Muscle of arm (tissue), 14 donors: Measurements from ENCODE around the gene PSMB2. TPM values are rescaled to one million over a fixed set of nuclear protein-coding genes. Genes with fewer than 3 reads are reported as not detected.
"Not testable (repeated sequence)": the region's sequence is repeated elsewhere in the genome, so short reads cannot be mapped to it uniquely, and the experiment has no call there.

ENCODE experiments used
- DNase-seq: peaks from one replicate; pipeline ENCODE4 v3.0.0-alpha.2; 2013
- long read RNA-seq, 11 donors: transcript quantifications; one replicate each; lab custom pipeline, GENCODE V29; 2026
- polyA plus RNA-seq, 12 donors: library from polyadenylated mRNA; unstranded; fragments of 120-200 nt; gene quantifications; one replicate each; pipeline ENCODE4 v1.2.1, GENCODE V29; 2013; ENCODE audit not compliant: insufficient read length in 12 of 12

Gene PSMB2
- 10 to 100 TPM in 11 of 12 donors, not detected in 1; 34.6 to 72.2 (median 64.1) TPM for polyA plus RNA-seq
- long read RNA-seq, donor 1, transcript PSMB2-201 (6 exons, 2,701 nt) = major isoform, 61 of 61 reads
- long read RNA-seq, donor 1, partial matches to known transcripts = 0 of 61 reads
- long read RNA-seq, donor 1, other reads (novel, unspliced or antisense) = 0 of 61 reads
- long read RNA-seq, donor 2, transcript PSMB2-201 (6 exons, 2,701 nt) = major isoform, 52 of 52 reads
- long read RNA-seq, donor 2, partial matches to known transcripts = 0 of 52 reads
- long read RNA-seq, donor 2, other reads (novel, unspliced or antisense) = 0 of 52 reads
- long read RNA-seq, donor 3, transcript PSMB2-201 (6 exons, 2,701 nt) = major isoform, 20 of 32 reads
- long read RNA-seq, donor 3, partial matches to known transcripts = 12 of 32 reads
- long read RNA-seq, donor 3, other reads (novel, unspliced or antisense) = 0 of 32 reads
- long read RNA-seq, donor 4, transcript PSMB2-201 (6 exons, 2,701 nt) = major isoform, 16 of 16 reads
- long read RNA-seq, donor 4, partial matches to known transcripts = 0 of 16 reads
- long read RNA-seq, donor 4, other reads (novel, unspliced or antisense) = 0 of 16 reads
- long read RNA-seq, donor 5, transcript PSMB2-201 (6 exons, 2,701 nt) = major isoform, 64 of 64 reads
- long read RNA-seq, donor 5, partial matches to known transcripts = 0 of 64 reads
- long read RNA-seq, donor 5, other reads (novel, unspliced or antisense) = 0 of 64 reads
- long read RNA-seq, donor 6, transcript PSMB2-201 (6 exons, 2,701 nt) = major isoform, 37 of 37 reads
- long read RNA-seq, donor 6, partial matches to known transcripts = 0 of 37 reads
- long read RNA-seq, donor 6, other reads (novel, unspliced or antisense) = 0 of 37 reads
- long read RNA-seq, donor 7, transcript PSMB2-201 (6 exons, 2,701 nt) = major isoform, 24 of 24 reads
- long read RNA-seq, donor 7, partial matches to known transcripts = 0 of 24 reads
- long read RNA-seq, donor 7, other reads (novel, unspliced or antisense) = 0 of 24 reads
- long read RNA-seq, donor 8, transcript PSMB2-201 (6 exons, 2,701 nt) = major isoform, 75 of 75 reads
- long read RNA-seq, donor 8, partial matches to known transcripts = 0 of 75 reads
- long read RNA-seq, donor 8, other reads (novel, unspliced or antisense) = 0 of 75 reads
- long read RNA-seq, donor 9, transcript PSMB2-201 (6 exons, 2,701 nt) = major isoform, 33 of 33 reads
- long read RNA-seq, donor 9, partial matches to known transcripts = 0 of 33 reads
- long read RNA-seq, donor 9, other reads (novel, unspliced or antisense) = 0 of 33 reads
- long read RNA-seq, donor 10, transcript PSMB2-201 (6 exons, 2,701 nt) = major isoform, 39 of 39 reads
- long read RNA-seq, donor 10, partial matches to known transcripts = 0 of 39 reads
- long read RNA-seq, donor 10, other reads (novel, unspliced or antisense) = 0 of 39 reads
- long read RNA-seq, donor 11, transcript PSMB2-201 (6 exons, 2,701 nt) = major isoform, 53 of 58 reads
- long read RNA-seq, donor 11, partial matches to known transcripts = 5 of 58 reads
- long read RNA-seq, donor 11, other reads (novel, unspliced or antisense) = 0 of 58 reads

DNA sequence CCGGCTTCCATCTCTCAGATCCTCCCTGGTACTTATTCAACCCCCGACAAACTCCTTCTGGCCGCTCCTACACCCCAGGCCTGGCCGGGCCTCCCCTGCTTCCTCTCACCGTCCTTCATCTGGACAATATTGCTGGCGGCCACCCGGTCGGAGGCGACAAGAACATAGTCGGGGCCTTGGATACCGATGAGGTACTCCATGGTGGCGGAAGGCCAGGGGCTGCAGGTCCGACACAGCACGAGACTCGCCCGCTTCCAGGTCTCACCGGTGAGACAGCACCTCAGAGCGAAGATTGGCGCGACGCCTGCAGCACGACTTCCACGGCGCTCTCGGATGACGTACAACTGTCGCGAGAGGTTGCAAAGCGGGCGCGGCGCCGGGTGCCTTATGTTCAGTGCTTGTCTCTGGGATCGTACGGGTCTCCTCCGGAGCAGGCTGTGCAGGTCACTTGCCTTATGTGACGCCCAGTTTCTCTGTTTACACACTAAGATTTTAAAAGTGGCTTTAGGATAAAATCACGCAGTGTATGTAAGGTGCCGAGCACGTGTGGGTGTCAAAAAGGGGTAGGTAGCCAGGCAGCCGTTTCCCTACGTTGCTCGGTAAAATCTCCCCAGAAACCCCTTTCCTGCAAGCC, at the start of gene PSMB2:
PSMB2 (minus strand) TSS at position 294 of the 634 bp plus-strand sequence; CDS start at position 200, 94 bp downstream.
- DNase-seq = peak; percentile 98

DNA sequence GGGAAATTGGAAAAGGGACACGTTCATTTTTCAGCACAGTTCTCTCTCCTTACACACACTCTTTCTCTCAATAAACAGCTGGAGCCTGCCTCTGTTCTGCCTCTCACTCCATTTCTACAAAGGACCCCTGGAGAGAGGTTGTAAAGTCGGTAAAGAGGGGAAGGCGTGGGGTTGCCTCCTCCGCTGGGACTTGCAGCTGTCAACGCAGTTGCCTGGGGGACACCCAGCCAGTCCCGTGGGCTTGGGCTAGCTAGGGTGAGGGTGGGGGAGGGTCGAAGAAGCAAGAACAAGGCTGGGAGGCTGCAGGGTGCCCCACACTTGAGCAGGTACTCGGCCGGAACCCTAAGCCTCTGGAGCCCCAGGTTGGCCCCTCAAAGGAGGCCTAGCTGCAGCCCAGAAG, 49.8 kb upstream of the PSMB2 start:
- DNase-seq = no peak

DNA sequence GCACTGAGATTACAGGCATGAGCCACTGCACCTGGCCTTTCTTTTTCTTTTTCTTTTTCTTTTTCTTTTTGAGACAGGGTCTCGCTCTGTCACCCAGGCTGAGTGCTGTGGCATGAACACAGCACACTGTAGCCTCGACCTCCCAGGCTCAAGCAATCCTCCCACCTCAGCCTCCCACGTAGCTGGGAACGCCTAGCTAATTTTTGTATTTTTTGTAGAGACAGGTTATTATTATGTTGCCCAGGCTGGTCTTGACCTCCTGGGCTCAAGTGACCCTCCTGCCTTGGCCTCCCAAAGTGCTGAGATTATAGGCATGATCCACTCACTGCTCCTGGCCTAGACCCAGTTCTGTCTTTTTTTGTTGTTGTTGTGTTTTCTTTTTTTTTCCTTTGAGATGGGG, 48.8 kb upstream of the PSMB2 start:
- not testable (repeated sequence) for DNase-seq

DNA sequence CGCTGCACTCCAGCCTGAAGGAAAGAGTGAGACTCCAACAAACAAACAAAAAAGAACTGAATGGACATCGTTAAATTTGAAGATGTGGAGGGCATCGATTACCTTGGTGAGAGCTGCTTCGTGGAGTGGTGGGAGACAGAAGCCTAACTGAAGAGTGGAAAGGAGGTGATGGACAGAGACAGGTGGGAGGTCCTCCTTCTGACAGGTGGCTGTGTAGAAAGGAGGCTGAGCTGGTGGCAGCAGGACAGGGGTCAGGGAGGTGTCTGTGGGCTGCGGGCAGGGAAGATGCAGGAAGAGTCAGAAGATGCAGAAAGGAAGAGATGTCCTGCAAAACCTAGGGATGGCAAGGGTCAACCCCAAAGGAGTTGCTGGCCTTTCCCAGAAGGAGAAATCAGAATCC, 46.8 kb upstream of the PSMB2 start:
- no peak for DNase-seq

DNA sequence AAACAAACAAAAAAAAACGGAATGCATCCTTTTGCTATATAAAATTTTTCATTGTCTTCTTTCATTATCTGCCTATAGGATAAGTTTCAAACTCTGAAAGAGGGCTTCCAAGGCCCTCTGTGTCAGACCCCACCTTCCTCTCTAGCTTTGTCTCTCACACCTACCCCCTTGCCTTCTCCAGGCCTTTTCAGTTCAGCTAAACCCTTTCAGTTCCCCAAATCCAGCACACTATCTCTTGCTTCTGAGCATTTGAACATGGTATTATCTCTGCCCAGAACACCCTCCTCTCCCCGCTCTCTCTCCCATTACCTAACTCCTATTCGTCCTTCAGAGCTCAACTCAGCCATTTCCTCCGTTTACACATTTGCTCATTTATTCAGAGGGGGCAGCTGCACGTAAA, 41.7 kb upstream of the PSMB2 start:
- no peak for DNase-seq

DNA sequence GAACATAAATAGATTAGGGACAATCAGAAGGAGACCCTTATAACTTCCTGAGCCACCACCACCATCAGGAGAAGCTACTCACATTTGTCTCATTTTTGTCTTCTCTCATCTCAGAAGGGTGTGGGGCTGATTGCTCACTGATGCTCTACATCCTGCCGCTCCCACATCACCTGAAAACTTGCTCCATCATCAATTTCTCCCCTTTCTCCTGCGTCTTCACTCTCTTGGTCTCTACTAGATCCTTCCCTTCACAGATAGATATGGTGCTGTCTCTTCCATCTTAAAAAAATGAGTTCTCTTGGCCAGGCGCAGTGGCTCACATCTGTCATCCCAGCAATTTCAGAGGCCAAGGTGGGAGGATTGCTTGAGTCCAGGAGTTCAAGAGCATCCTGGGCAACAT, 38.9 kb upstream of the PSMB2 start:
- DNase-seq = no peak

DNA sequence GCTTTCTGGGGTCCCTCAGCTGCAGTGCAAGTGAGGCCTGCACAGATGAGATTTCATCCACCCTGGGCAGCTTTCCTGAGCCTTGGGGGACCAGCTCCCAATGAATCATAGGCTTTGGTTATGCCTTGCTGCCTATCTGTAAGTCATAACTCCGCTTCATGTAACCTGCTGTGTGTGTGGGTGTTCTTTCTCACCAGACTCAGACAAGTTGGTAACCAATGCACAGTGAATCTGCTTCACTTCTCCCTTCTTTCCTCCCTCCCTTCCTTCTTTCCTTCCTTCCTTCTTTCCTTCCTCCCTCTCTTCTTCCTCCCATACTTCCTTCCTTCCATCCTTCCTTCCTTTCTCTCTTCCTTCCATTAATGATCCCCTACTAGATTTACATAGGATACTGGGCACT, 34.4 kb upstream of the PSMB2 start:
- no peak for DNase-seq

DNA sequence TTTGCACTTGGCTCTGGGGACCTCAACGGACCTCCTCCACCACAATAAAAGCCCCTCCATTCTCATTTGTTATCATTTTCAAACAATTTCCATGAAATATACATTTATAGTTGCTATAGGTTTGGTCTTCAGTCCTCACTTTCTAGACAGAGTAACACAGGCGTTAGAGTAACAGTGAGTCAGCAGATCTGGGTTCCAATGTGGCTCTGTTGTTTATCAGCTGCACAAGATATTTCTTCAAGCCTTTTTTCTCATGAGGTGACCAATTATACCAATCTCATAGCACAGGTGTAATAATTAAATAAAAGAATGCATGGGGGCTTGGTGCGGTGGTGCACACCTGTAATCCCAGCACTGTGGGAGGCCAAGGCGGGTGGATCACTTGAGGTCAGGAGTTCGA, 32.8 kb upstream of the PSMB2 start:
- no peak for DNase-seq

DNA sequence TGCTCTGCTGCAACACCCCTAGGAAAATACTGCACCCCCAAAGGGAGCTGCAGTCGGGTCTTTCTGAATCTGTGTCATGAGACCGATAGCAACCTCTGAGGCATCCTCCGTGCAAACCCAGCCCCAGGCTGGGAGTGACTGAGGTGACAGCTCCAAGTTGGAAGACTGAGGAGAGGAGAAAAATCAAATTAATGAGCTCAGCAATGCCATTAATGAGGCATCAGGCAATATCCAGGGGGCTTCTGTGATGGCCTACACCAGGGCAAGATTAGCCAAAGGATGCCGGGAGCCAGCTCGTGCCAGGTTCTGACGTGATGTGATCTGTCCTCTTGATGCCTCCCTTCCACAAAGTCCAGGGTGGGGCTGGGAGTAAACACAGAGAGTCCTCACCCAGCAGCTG, 30.8 kb upstream of the PSMB2 start:
- no peak for DNase-seq

DNA sequence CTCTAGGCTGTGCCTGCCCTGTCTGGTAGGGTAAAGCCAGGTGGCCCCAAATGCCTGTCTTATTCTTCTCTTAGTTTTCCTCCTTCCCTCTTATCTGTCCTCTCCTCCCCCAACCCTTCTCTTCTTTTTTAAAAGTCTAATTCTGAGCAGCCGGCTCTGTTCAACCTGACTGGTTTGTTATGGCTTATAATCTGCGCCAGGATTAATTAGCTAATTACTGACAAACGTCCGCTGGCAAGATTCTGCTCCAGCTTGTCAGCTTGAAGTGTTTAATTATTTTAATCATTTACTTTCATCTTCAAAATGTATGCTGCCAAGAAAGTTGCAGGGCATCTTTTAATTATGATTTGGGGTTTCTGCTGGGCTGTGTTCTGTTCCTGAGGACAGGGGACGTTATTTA, 27.2 kb upstream of the PSMB2 start:
- DNase-seq = no peak

DNA sequence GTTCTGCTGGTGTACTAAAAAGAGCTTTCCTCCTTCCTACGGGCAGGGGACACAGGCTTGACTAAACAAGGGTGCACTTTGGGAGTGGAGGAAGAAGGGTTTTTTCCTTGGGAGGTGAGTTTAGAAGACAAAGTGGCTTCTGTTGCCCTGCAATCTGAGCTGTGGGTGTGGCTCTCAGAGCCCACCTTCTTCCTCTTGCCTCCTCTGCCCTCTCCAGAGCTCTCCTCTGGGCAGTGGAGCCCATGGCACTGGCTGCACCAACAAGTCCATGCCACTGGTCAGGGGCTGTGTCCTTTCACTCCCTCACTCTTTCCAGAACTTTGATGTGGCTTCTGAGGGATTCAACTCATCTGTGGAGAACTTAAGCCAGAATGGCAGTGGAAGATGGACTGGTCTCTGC, 25.6 kb upstream of the PSMB2 start:
- DNase-seq = no peak

DNA sequence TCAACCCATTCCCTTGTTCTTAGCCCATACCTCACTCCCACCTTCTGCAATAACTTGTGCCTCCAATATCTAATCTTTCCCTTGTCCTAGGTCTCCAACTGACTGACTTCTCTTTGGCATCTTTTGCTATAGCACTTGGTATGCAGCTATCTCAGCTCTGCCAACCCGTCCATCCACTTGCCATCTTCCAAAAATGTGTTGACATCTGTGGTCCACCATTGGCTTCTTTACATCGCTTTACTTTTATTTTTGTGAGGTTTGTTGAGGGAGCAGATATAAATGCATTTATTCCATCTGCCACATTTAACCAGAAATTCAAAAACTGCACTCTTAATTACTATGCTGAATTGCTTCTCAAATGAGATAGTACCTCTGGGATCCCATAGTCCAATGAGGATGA, 24.9 kb upstream of the PSMB2 start:
- no peak for DNase-seq

DNA sequence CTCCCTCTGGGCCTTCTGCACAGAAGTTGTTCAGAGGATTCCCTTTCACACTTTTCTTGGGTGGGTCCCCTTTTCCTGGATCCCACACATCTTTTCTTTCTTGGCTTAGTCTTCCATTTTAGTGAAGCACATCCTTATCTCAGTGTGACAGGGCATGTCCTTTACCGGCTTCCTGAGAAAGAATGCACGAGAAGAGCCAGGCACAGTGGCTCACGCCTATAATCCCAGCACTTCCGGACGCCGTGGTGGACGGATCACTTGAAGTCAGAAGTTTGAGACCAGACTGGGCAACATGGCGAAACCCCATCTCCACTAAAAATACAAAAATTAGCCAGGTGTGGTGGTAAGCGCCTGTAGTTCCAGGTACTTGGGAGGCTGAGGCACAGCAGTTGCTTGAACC, 22.1 kb upstream of the PSMB2 start:
- no peak for DNase-seq

DNA sequence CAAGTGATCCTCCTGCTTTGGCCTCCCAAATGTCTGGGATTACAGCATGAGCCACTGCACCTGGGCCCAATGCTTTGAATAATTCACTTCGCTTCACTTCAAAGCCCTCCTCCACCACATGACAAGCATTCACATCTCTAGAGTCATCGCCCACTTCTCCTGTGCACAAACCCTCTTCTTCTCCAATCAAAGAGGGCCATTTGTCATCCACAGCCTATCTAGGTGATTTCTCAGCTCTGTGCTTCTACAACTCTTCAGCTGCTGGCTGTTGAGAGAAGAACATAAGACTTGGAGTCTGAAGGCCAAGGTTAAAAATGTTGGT, 20.1 kb upstream of the PSMB2 start:
- DNase-seq = no peak

DNA sequence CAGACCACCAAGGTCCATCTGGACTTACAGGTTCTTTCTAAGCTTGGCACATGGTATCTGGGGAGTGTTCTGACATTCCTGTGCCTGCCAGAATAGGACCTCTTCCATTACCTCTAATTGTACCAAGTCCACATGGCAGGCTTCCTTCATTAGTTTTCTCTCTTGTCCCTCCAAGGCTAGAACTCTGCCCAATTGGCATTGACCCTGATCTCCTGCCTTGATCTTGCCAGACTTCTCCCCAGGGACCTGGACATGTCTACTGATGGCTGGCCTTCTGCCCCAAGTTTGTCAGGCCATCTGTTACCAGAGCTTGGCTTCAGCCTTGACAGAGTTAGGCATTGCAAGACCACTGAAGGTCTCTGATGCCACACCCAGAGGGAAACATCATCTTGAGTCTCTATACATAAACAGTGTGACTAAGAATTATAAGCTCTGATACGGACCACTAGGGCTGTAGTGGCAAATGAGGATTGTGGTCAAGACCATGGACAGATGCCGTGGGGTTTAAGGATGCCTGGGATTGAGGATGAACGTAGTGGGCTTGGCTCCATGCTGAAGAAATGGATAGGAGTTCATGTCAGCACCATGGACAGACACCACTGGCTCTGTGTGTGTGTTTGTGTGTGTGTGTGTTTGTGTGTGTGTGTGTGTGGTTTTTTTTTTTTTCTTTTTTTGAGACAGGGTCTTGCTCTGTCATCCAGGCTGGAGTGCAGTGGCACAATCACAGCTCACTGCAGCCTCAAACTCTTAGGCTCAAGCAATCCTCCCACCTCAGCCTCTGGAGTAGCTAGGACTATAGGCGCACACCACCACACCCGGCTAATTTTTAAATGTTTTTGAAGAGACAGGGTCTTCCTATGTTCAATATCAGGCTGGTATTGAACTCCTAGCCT, 19.5 kb upstream of the PSMB2 start:
- peak; percentile 22 for DNase-seq

DNA sequence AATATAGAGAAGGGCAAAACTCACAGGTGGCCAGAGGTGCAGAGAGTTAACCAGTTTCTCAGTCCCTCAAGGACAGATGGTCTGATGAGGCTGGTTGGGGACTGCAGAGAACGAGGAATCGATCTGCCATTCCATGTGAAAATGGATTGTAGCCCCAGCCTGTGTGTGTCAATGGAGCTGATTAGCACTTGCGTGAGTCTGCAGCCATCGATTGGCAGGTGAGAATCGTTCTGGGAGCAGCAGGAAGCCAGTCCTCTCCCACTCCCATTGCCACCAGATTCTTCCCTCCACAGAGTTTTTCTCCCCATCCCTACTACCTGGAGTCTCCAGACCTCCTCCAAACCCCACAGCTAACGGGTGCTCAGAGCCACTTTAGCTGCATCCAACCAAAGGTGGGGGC, 18.3 kb upstream of the PSMB2 start:
- DNase-seq = no peak

DNA sequence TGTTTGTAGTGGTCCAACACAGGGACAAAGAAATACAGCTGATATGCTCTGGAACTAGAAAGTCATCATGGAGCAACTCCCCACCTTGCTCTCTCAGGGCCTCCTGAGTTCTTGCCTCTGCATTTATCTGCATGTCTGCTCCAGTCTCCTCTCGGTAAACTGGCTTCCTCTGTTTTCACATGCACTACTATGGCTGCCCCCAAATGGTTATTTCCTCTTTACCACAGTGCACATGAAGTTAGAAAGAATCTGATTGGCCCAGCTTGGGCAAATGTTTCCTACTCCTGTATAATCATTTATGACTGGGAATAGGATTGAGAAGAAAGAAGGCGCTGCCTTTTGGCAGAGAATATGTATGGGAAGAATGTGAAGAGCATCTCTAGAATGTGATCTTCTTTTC, 16.5 kb upstream of the PSMB2 start:
- no peak for DNase-seq

DNA sequence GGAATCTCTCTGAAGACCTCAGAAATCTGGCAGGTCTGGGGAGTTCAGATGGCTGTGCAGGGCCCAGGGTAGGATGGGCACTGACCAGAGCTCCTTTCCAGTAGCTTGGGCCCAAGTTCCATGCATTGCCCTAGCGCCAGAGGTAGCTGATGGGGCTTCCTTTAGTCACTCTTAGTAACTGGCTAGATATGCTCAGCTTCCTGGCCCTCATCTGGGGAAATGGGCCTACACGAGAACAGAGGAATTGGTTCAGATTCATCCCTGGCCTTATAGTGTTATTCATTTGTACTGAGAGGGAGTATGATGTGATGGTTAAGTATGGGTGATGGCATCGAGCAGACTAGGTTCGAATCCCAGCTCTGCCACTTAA, 15.5 kb upstream of the PSMB2 start:
- DNase-seq = no peak

DNA sequence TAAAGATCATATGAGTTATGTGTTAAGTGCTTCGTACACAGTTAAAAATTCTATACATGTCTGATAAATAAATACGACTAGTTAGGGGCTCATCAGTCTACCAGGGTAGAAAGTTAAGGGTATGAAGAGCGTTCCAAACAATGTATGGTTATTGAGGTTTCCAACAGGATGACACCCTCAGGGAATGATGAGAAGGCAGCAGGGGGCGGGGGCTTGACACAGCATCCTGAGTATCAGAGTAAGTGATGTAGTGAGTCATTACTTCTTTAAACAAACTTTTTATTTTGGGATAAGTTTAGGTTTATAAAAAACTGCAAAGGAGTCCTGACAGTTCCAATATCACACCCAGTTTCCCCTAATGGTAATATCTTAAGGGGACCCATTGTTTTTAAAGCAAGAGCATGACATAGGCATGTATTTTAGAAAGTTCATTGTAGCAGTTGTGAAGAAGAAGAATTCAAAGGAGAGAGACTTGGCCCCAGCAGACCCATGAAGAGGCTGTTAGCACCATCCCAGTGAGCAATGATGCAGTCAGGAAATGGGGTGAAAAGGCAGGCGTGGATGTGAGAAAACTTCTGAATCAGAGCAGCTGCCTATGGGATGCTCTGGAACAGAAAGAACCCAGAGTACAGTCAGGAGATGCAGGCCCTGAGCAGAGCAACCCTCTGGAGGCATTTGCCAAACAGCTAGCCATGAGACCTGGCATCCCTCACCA, 15.0 kb upstream of the PSMB2 start:
- no peak for DNase-seq

DNA sequence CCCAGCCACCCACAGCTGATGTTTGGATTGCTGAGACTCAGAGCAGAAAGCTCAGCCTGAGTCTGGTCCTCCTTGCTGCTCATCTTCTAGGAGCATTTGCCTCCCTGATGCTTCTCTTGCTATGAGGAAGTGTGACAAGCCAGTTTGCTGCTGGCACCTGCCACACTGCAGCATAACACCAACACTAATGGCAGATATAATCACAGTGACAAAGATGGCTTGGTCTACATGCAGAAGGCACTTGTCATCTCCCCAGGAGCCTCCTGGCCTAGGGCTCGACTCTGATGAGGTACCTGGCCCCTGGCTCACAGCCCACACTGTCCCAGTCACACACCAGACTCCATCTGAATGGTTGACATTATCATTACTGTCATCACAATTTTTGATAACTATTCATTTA, 13.9 kb upstream of the PSMB2 start:
- DNase-seq = no peak
